A549 treated with AZD2906 at 1 μM for 4 hours (cell line): ENCODE data around the gene PRKCA. TPM values are rescaled to one million over a fixed set of nuclear protein-coding genes. Genes with fewer than 3 reads are reported as not detected.

Experiments
- total RNA-seq: library from RNA; stranded (reverse); fragments of 200-300 nt; extraction: Qiagen RNA extraction; gene quantifications from 5 replicates; pipeline ENCODE4 v1.2.3, GENCODE V29; 2022

PRKCA gene
- 33.6 to 45.6 TPM (median 39.5 TPM) in 5 replicates for total RNA-seq

GRCh38 chr17:66301864-66302741, at the start of gene PRKCA:
TSS of gene PRKCA (plus strand) at chr17:66302613.

GRCh38 chr17:66834919-66835454, 532.6 kb downstream of the PRKCA start, which contains the start of gene CACNG5:
TSS of gene CACNG5 (plus strand) at chr17:66835117. CDS start at chr17:66877333, 42,216 bp downstream.

Other genes with a start within 250 kb of the PRKCA start
- gene CEP112, start 110.5 kb upstream of the PRKCA start, total RNA-seq, result 4.5 to 5.9 TPM (median 5.4 TPM) in 5 replicates
- gene APOH, start 73.2 kb upstream of the PRKCA start, total RNA-seq, result 4.0 to 5.6 TPM (median 5.3 TPM) in 5 replicates